GM19240 (cell line): ENCODE data around the gene ZNF648.
"Not testable (repeated sequence)": the region's sequence is repeated elsewhere in the genome, so short reads cannot be mapped to it uniquely, and the experiment has no call there.

Experiments used
- DNase-seq: peaks from one replicate; pipeline ENCODE4 v3.0.0; 2011; ENCODE audit warnings: low spot score; ENCODE audit not compliant: insufficient read length

ZNF648 gene

GRCh38 chr1:182080040-182080439 lies 18.5 kb upstream of the ZNF648 start:
- DNase-seq, result no peak

- no peak for DNase-seq
These were observed 10.4 kb upstream of the ZNF648 start for GRCh38 chr1:182071924-182072323.

GRCh38 chr1:182069028-182069466 lies 7.5 kb upstream of the ZNF648 start:
- DNase-seq, result peak; percentile 68

- no peak for DNase-seq
These were observed 5.4 kb upstream of the ZNF648 start for GRCh38 chr1:182066934-182067333.

- no peak for DNase-seq
These were observed 3.8 kb upstream of the ZNF648 start for GRCh38 chr1:182065126-182065845.

GRCh38 chr1:182064611-182065010 lies 3.1 kb upstream of the ZNF648 start:
- DNase-seq, result no peak

GRCh38 chr1:182062223-182062622 lies 711 bp upstream of the ZNF648 start:
- DNase-seq, result no peak

GRCh38 chr1:182060877-182061276 lies 635 bp downstream of the ZNF648 start:
- no peak for DNase-seq

GRCh38 chr1:182059936-182060335 lies 1.6 kb downstream of the ZNF648 start:
- no peak for DNase-seq

GRCh38 chr1:182056601-182057366 lies 4.7 kb downstream of the ZNF648 start:
- no peak for DNase-seq

- DNase-seq, result peak; percentile 39
These were observed 6.7 kb downstream of the ZNF648 start for GRCh38 chr1:182054698-182055326.

- DNase-seq, result no peak
These were observed 9.2 kb downstream of the ZNF648 start for GRCh38 chr1:182052355-182052754.

- no peak for DNase-seq
These were observed 9.6 kb downstream of the ZNF648 start for GRCh38 chr1:182051938-182052337.

- no peak for DNase-seq
These were observed 10.7 kb downstream of the ZNF648 start for GRCh38 chr1:182050481-182051448.

GRCh38 chr1:182048562-182048961 lies 12.9 kb downstream of the ZNF648 start:
- no peak for DNase-seq

GRCh38 chr1:182046763-182047162 lies 14.7 kb downstream of the ZNF648 start:
- DNase-seq, result no peak

GRCh38 chr1:182045481-182045880 lies 16.0 kb downstream of the ZNF648 start:
- not testable (repeated sequence) for DNase-seq

GRCh38 chr1:182041615-182042014 lies 19.9 kb downstream of the ZNF648 start:
- DNase-seq, result no peak

GRCh38 chr1:182038220-182038619 lies 23.3 kb downstream of the ZNF648 start:
- DNase-seq, result no peak

GRCh38 chr1:182035097-182035770 lies 26.3 kb downstream of the ZNF648 start:
- DNase-seq, result no peak

- no peak for DNase-seq
These were observed 29.3 kb downstream of the ZNF648 start for GRCh38 chr1:182032251-182032650.
